Activated CD4-positive, alpha-beta T cell treated with anti-CD3 and anti-CD28 coated beads, Interleukin-2, amount 50 U/mL, for 4 hours (primary cell): ENCODE measurements around the gene APBB2.

Experiments
- DNase-seq, 2 experiments: peaks; one replicate each; pipeline ENCODE4 v3.0.0-alpha.2; 2020

Gene APBB2

GRCh38 chr4:41215155-41215554, 813 bp upstream of the APBB2 start:
- no peak for DNase-seq

DNA sequence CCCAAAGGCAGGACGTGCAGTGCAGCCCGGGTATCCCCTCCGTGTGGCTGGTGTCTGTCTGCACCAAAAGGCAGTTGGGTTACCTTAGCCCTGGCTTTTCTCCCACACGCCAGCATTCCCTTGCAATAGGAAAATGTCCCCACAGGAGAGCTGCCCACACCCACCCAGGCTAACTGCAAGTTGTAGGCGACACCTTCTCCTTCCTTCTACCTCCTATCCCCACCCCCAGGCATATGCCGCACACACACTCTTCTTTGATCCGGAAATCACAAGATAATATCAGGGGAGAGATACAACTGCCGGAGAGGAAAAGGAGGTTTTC, 444 bp upstream of the APBB2 start:
- DNase-seq = no peak

DNA sequence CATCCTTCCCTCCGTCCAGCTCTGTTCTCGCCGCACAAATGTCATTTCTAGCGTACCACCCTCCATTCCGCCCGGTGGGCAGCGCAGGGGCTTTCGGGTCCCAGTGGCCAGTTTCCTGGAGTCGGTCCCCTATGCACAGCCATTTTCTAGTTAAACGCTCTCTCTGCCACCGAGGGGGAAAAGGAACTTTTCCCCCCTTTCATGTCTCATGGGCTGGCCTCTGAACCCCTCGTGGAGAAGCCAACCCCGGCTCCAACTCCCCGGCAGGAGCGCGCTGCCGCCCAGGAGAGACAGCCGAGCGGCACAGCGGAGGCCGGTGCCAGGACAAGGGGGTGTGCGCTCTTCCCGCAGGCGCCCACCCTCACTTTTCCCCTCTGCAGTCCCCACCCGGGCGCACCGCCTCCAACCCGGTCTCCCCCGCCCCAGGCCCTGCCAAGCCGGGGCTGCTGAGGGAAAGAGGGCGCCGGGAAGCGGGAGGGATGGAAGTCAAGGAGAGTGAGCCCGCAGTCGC, 662 bp downstream of the APBB2 start:
- DNase-seq = no peak

- no peak for DNase-seq
Measured at GRCh38 chr4:41212616-41213203, 1.6 kb downstream of the APBB2 start.

DNA sequence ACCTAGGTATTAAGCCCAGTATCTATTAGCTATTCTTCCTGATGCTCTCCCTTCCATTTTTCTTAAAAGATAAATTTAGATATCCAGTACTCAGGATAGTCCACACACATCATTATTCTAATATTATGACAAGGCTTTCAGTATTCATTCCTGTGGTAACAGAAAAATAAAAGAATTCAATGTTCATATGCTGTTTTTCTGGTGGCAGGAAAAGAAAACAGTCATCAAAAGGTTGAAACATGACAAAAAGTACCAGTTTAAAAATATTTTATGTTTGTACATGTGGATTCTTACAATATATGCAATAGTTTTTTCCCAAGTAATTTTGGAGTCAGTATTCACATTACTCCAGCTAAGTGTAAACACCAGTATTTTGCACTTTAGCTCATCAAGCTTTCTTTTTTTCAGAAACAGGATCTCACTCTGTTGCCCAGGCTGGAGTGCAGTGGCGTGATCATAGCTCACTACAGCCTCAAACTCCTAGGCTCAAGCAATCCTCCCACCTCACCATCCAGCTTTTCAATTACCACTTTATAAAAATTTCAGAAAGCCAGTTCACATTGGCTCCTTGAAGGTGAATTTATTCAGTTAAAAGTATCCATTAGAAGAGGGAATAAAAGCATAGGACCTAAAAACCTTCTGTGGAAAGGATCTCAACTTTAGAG, 2.3 kb downstream of the APBB2 start:
- no peak for DNase-seq

DNA sequence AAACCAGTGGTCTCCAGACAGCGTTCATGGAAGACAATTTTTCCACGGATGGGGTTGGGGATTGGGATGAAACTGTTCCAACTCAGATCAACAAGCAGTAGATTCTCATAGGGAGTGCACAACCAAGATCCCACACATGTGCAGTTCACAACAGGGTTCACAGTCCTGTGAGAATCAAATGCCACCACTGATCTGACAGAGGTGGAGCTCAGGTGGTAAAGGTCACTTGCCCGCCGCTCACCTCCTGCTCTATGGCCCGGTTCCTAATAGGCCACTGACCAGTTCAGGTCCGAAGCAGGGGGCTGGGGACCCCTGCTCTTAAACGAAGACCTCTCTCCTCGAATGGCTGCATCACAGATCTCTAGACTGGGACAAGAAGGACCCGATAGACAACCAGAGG, 4.4 kb downstream of the APBB2 start:
- DNase-seq = no peak

DNA sequence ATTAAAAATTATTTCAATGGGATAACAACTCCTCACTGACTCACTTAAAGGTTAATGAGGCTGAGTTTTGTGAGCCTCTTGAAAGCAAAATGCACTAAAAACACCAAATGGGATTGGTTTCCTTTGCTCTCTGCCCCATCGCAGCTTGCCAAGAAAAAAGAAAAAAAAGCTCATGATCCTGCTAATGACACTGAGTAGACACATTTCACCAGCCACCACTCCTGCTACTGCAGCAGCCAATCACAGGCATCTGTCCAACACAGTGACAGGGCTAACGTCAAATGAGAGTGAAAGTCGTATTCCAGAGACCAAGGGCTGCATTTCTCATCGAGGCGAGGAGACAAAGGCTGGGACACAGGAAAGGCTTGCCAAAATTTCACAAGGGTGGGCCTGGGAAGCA, 5.2 kb downstream of the APBB2 start:
- DNase-seq = no peak

DNA sequence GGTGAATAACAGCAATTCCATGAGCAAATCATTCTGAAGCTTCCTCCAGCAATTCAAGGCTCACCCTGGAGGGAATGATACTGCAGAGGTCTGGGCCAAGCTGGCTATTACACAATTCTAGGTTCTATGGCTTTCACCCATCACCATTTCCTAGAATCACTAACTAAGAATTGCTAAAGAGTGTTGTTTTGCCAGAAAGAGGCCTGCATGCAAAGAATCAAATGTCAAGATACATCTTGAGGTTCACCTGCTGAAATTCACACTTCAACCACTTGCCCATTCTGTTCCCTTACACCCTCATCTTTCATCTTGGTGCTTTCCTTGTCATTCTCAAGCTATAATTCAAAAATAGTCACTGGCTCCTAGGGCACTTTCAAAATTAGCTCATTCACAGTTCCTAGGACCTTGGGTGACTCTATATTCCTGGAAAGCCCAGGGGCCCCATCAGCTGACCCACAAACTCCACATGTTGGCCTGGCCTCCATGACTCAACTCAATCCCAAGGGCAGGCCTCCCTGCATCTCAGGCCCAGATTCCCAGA, 7.0 kb downstream of the APBB2 start:
- DNase-seq = no peak

GRCh38 chr4:41205854-41206460, 8.4 kb downstream of the APBB2 start:
- DNase-seq = no peak

DNA sequence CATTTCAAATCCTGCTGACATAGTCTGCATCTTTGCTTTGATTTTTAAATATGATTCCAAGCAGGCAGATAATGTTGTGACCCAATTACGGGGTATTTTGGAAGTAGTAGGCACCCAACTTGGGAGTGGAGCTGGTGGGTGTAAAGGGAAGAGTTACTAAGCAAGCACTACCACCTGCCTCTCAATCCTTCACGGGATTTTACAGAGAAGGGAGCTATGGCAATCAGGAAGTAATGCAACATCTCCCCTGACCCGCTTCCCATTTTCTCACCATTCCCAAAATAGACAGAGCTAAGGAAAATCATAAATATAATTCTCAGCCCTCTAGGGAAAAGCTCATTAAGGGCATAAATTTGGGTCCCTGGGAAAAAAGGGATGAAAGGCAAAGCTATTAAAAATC, 9.2 kb downstream of the APBB2 start:
- no peak for DNase-seq

DNA sequence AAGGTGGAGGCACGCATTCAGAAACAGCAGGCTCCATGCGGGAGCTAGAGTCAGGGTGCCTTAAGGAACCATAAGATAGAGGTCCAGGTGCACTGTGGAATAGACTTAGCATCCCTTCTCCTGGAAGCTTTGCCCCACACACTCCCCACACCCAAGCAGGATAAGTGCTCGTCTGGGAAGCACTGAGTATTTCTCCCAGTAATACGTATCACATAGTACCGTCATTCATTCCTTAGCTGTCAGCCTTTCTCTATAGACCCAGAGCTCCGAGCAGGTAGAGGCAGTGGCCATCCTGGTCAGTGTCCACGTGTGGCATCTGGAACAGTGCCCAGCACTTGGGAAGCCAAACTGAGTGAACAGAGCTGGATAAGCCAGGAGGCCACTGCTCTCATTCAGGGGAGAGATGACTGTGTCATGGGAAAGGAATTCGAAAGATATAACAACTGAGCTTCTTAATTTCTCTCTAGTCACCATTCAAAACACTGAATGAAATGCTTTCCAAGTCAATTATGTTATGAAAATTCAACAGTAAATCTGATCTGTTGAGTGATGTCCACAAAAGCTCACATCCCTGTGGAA, 9.9 kb downstream of the APBB2 start:
- no peak for DNase-seq

DNA sequence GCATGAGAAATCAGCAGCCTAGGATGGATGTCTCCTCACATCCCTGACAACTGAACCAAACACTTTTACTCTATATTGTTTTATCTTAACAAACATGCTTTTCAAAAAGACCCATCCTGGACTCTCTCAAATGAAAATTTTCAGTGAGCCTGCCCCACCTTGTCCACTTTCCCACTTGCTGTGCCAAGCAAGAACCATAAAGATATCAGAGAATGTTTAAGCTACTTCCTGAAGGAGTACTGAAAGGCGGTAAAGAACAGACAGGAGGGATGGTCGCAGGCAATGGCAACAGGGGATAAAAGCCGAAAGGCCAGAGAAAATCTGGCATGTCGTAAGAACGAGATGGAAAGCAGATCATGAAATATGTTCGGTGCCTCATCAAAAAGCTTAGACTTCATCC, 10.5 kb downstream of the APBB2 start:
- no peak for DNase-seq

DNA sequence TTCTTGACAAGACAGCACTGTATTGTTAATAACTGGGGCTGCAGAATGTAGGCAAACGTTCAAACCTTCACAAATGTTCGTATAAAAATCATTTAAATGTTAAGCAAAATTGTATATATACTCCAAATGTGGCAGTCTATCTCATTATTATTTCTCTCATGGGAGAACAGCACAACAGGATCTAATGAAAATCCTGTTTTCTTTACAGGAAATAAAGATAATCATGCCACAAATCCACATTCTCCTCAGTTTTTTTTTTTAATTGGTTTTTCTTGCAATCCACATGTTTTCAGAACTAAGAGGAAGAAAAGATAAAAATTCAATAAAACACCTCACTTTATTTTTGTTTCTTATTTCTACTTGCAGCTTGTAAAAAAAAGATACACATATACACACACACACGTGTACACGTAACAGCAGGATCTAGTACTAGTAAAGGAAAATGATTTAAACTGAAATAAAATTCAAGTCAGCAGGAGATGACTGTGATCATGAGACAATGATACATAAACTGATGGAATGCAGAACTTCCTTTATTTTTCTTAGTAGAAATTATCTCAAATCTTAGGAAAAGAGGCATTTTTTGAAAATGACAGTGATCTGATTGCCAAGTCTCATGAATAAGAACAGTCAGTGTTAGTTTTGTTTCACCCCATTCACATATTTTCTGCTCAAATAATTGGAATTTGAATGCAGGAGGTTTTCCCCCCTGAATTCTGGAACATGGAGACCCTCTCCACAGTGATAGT, 11.3 kb downstream of the APBB2 start:
- no peak for DNase-seq

GRCh38 chr4:41202356-41202755, 12.0 kb downstream of the APBB2 start:
- DNase-seq = no peak

DNA sequence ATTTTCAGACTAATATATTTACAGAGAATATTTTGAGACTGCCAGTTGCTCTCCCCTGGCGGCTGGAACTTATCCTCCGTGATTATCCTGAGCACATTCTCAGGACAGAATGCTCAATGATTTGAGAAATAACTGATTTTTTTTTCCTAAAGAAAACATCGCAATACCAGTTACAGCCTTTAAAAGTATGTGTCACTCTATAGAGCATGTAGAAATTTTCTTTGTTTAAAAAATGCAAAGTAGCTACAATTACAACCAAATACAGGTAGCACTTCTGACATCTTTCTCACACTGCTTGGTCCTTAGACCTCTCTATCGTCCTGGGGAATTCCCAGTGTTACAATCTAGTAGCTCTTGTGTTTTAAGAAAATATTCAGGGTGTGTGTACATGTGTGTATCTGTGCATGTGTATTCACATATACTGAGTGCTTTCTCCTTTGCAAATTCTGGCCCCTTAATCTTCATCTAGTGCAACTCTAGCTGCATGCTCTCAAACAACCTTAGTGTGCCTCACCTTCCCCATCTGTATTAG, 13.8 kb downstream of the APBB2 start:
- no peak for DNase-seq

GRCh38 chr4:41199788-41200187, 14.6 kb downstream of the APBB2 start:
- DNase-seq = no peak

DNA sequence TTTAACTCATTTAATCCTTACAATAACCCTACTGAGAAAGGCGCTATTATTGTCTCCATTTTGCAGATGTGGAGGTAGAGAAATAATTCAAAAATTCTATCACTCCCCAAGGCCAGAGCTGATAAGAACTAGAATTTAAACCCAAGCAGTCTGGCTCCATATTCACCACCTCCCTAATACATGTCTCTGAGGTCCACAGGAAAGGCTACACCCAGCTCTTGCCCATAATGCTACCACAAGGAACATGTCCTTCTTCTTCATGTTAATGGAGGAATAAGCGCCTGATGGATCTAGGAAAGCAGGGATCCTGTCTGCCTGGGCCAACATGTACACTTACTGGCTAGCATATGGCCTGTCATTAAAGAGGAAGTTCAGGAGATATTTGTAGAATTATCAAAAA, 16.3 kb downstream of the APBB2 start:
- no peak for DNase-seq

DNA sequence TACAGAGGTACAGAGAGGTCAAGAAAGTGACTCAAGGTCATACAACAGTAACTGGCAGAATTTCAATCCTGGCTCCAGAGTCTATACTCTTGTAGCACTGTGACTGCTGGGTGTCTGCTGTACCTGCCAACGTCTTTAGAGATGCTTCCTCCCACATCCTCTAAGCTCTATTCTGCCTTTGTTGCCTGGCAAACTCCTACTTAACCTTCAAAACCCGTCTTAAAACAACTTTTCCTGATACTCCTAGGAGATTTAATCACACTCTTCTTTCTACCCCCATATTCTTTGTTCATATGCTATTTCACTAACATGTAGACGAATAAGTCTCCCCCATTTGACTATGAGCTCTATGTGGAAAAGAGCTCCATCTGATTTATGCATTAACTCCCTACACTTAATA, 16.8 kb downstream of the APBB2 start:
- DNase-seq = no peak

DNA sequence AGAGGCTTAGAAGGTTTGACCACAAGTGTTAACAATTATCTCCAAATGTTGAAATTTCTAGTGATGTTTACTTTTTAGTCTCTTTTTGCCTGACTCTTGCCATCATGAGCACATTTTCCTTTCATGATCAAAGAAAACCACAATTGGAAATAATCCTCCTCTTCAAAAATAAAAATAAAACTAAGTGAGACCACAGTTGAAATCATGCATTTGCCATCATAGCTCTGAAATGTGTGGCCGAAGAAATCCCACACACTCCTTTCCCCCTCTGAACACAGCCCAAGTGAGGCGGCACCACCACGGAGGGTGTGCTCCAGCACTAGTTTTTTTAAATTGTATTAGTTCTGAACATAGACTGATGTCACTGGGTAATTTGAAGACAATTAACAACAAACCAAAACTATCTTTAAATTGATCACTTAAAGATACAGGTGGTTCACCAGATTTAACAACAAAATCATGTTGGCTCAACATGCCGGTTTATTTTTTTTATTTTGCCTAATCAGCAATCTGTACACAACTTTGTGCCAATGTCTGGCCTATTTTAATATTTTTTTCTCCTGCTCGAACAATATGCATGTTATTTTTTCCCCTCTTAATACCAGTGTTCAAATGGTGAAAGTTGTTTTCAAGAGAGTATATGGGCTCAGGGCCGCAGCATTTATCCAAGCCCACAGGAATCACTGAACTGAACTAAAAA, 17.6 kb downstream of the APBB2 start:
- DNase-seq = no peak

- DNase-seq = no peak
Measured at GRCh38 chr4:41192136-41192535, 22.2 kb downstream of the APBB2 start.

- no peak for DNase-seq
Measured at GRCh38 chr4:41189666-41190065, 24.7 kb downstream of the APBB2 start.

DNA sequence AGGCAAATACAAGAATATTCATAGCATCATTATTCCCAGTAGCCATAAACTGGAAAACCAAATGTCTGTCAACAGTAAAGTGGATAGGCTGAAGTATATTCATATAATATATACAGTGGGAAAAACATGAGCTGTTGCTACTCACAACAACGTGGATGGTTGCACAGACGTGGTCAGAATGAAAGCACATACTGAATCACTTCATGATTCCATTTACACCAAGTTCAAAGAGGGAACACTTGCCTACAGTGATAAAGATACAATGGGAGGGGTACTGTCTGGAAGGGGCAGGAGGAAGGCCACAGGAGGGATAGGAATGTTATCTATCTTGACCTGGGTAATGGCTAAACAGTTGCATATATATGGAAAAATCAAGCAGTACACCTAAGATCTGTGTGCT, 25.3 kb downstream of the APBB2 start:
- no peak for DNase-seq
